SU-DHL-6 (cell line): ENCODE data around the gene C10orf88.

ENCODE experiments used
- EZH2phosphoT487 ChIP-seq: fragments of 200-600 bp; sonication (generic), shearing (Covaris generic); conservative IDR thresholded peaks from 2 replicates; pipeline ENCODE4 v1.6.1; 2018; ENCODE audit warnings: mild to moderate bottlenecking, antibody characterized with exemption, low read length, moderate library complexity, mixed read lengths
- TF ChIP-seq, protein P1 (sequence below): fragments of 200-600 bp; sonication (generic); IDR thresholded peaks from one replicate; pipeline ENCODE4 v1.5.1; 2017; ENCODE audit warnings: antibody characterized with exemption, mild to moderate bottlenecking, low read length, moderate library complexity; ENCODE audit not compliant: insufficient read depth, poor library complexity, severe bottlenecking

DNA sequence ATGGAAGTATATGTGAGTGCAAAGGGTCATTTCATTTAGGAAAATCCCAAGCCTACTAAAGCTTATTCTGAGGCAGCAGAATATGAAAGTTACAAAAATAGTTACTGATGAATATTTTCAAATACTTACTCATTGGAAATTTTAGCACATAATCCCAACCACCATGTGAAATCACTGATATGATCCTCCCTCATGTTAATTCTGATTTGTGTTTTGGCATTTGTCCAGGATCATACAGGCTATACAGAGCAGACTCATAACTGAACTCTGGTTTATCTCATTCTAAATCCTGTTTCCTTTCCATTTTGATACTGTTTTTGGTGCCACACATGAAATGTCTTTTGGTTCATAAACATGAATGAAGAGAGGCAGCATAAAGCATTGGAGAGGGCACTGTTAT, 71.3 kb downstream of the C10orf88 start:
- TF ChIP-seq, protein P1, sequence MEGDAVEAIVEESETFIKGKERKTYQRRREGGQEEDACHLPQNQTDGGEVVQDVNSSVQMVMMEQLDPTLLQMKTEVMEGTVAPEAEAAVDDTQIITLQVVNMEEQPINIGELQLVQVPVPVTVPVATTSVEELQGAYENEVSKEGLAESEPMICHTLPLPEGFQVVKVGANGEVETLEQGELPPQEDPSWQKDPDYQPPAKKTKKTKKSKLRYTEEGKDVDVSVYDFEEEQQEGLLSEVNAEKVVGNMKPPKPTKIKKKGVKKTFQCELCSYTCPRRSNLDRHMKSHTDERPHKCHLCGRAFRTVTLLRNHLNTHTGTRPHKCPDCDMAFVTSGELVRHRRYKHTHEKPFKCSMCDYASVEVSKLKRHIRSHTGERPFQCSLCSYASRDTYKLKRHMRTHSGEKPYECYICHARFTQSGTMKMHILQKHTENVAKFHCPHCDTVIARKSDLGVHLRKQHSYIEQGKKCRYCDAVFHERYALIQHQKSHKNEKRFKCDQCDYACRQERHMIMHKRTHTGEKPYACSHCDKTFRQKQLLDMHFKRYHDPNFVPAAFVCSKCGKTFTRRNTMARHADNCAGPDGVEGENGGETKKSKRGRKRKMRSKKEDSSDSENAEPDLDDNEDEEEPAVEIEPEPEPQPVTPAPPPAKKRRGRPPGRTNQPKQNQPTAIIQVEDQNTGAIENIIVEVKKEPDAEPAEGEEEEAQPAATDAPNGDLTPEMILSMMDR: no peak
- TF ChIP-seq EZH2phosphoT487: no peak
